CD14-positive monocyte (primary cell): ENCODE data around the gene BBS9. TPM values are rescaled to one million over a fixed set of nuclear protein-coding genes. Genes with fewer than 3 reads are reported as not detected.

Source experiments
- DNase-seq, 3 donors: peaks; one replicate each; pipeline ENCODE4 v3.0.0-alpha.2; 2011 to 2022
- H2AFZ ChIP-seq: 2 replicates; pipeline ENCODE4 v1.6.0; 2012; ENCODE audit warnings: mild to moderate bottlenecking, low read depth, low read length, inconsistent platforms; ENCODE audit not compliant: insufficient read depth, poor library complexity, severe bottlenecking
- H3K27ac ChIP-seq, 2 donors: 1 replicate in 1 of 2; 2 replicates in 1 of 2; pipeline ENCODE4 v1.5.1; 2012 to 2013; ENCODE audit warnings: low read length in 2 of 2, control low read depth in 1 of 2, inconsistent platforms in 1 of 2, low read depth in 1 of 2, mild to moderate bottlenecking in 1 of 2
- H3K27me3 ChIP-seq, 2 donors: one replicate each; pipeline versions ENCODE4 v1.6.0 to v1.6.1; 2011 to 2013; ENCODE audit warnings: low read length in 2 of 2; ENCODE audit not compliant: control insufficient read depth in 2 of 2, insufficient read depth in 2 of 2
- H3K36me3 ChIP-seq, 2 donors: replicated peaks in 1 of 2; 1 replicate in 1 of 2; 2 replicates in 1 of 2; pipeline versions ENCODE4 v1.5.1 to v1.6.1; 2012 to 2013; ENCODE audit warnings: low read length in 2 of 2, control low read depth in 1 of 2, inconsistent platforms in 1 of 2, mild to moderate bottlenecking in 1 of 2; ENCODE audit not compliant: insufficient read depth in 2 of 2, control insufficient read depth in 1 of 2
- H3K4me1 ChIP-seq, 2 donors: 1 replicate in 1 of 2; 2 replicates in 1 of 2; pipeline versions ENCODE4 v1.5.1 to v1.6.1; 2012 to 2013; ENCODE audit warnings: low read length in 2 of 2, control low read depth in 1 of 2, inconsistent platforms in 1 of 2, mild to moderate bottlenecking in 1 of 2, moderate library complexity in 1 of 2; ENCODE audit not compliant: insufficient read depth in 2 of 2, control insufficient read depth in 1 of 2
- H3K4me2 ChIP-seq: replicated peaks from 2 replicates; pipeline ENCODE3; 2012; ENCODE audit warnings: low read length, moderate library complexity, mild to moderate bottlenecking; ENCODE audit not compliant: poor library complexity, severe bottlenecking; ENCODE audit errors: extremely low read depth
- H3K4me3 ChIP-seq, 3 experiments: fragments of 200-600 bp in 1 of 3; sonication (generic) in 1 of 3; replicated peaks in 1 of 3; 1 replicate in 2 of 3; 2 replicates in 1 of 3; pipeline ENCODE4 v1.5.1; 2011 to 2013; ENCODE audit warnings: low read length in 3 of 3, mild to moderate bottlenecking in 3 of 3, control low read depth in 2 of 3, low read depth in 2 of 3, inconsistent platforms in 1 of 3, moderate library complexity in 1 of 3
- H3K79me2 ChIP-seq: 2 replicates; pipeline ENCODE4 v1.6.0; 2012; ENCODE audit warnings: mild to moderate bottlenecking, control low read depth, inconsistent platforms, low read length, moderate library complexity; ENCODE audit not compliant: insufficient read depth
- H3K9ac ChIP-seq: 2 replicates; pipeline ENCODE4 v1.6.0; 2017; ENCODE audit warnings: low read length, mild to moderate bottlenecking; ENCODE audit not compliant: insufficient read depth, poor library complexity, severe bottlenecking
- H3K9me3 ChIP-seq, 2 donors: replicated peaks in 1 of 2; 1 replicate in 1 of 2; 2 replicates in 1 of 2; pipeline versions ENCODE4 v1.5.1 to v1.6.1; 2012 to 2013; ENCODE audit warnings: low read length in 2 of 2, control low read depth in 1 of 2; ENCODE audit not compliant: control insufficient read depth in 1 of 2, insufficient read depth in 1 of 2
- H4K20me1 ChIP-seq: 2 replicates; pipeline ENCODE4 v1.6.0; 2012; ENCODE audit warnings: mild to moderate bottlenecking, low read length, control low read depth, moderate library complexity; ENCODE audit not compliant: insufficient read depth
- H3K27ac Mint-ChIP-seq, 7 donors: one replicate each; pipeline ENCODE4 v1.8.0; 2020; ENCODE audit warnings: mild to moderate bottlenecking in 7 of 7, mixed read lengths in 7 of 7, moderate library complexity in 6 of 7, inconsistent platforms in 2 of 7
- H3K27me3 Mint-ChIP-seq, 3 donors: one replicate each; pipeline ENCODE4 v1.8.0; 2021 to 2022; ENCODE audit warnings: low read depth in 3 of 3, mild to moderate bottlenecking in 3 of 3, mixed read lengths in 3 of 3, moderate library complexity in 3 of 3, inconsistent platforms in 1 of 3
- H3K36me3 Mint-ChIP-seq, 2 donors: one replicate each; pipeline ENCODE4 v1.8.0; 2020; ENCODE audit warnings: mixed read lengths in 2 of 2, inconsistent platforms in 1 of 2, mild to moderate bottlenecking in 1 of 2
- H3K4me1 Mint-ChIP-seq: one replicate; pipeline ENCODE4 v1.8.0; 2020; ENCODE audit warnings: mild to moderate bottlenecking, mixed read lengths
- H3K4me3 Mint-ChIP-seq, 2 donors: one replicate each; pipeline ENCODE4 v1.8.0; 2020; ENCODE audit warnings: mild to moderate bottlenecking in 2 of 2, mixed read lengths in 2 of 2, moderate library complexity in 1 of 2
- H3K9me3 Mint-ChIP-seq, 7 donors: one replicate each; pipeline ENCODE4 v1.8.0; 2020 to 2022; ENCODE audit warnings: mixed read lengths in 7 of 7, mild to moderate bottlenecking in 6 of 7, moderate library complexity in 6 of 7, inconsistent platforms in 2 of 7
- WGBS: methylation state at CpG from one replicate; pipeline ENCODE4 v1.1.5; 2013; ENCODE audit warnings: missing lambda C conversion rate; ENCODE audit not compliant: insufficient coverage; 5-methylcytosine and 5-hydroxymethylcytosine counted together
- intact Hi-C, 2 donors: fragments of 100-400 bp; cut with micrococcal nuclease; formaldehyde crosslinking; loops; one replicate each; pipeline versions ENCODE4 v1.15.0 to v1.15.1; 2023
- polyA plus RNA-seq, 3 donors: library from polyadenylated mRNA; depleted of rRNA in 1 of 3; unstranded in 2 of 3; stranded (reverse) in 1 of 3; fragments of 300-500 nt in 2 of 3; fragments of >200 nt in 1 of 3; fragmentation: Illumina TruSeq in 2 of 3; gene quantifications; 1 replicate in 2 of 3; 2 replicates in 1 of 3; pipeline ENCODE4 v1.2.3, GENCODE V29; 2012 to 2021
- small RNA-seq: library from RNA; depleted of rRNA; stranded (forward); fragments of <200 nt; gene quantifications from one replicate; pipeline ENCODE3, GENCODE V24; 2012; ENCODE audit warnings: low read depth; ENCODE audit not compliant: insufficient read length
- TF ChIP-seq, protein P1 (sequence below): fragments of 200-600 bp; IDR thresholded peaks from one replicate; pipeline ENCODE4 v1.8.0; 2022; ENCODE audit warnings: antibody characterized with exemption, mild to moderate bottlenecking

Gene BBS9
- polyA plus RNA-seq, 3 donors: 4.9 to 7.5 (median 6.8) TPM

DNA sequence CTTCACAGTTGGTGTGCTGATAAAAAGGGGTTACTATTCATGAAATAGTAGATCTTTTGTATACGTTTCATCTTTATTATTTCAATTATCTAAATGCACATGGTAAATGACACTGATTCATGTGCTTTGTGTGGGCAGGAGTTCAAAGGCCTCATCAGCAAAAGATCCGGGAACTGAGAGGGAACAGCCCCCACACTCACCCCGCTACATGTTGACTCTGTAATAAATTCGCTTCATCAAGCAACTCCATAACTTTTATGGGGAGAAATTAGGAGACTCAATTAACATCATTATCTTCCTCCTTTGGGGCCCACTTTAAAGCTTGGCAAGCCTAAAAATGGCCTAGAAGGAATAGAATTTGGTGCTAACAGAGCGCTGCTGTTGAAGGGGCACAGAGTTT is 525.3 kb downstream of the BBS9 start:
- no peaks in the 10 kb centered on the region for H3K4me1 Mint-ChIP-seq
- Histone ChIP-seq H3K4me1 (no peaks in the 10 kb centered on the region), H2AFZ (no peak overlapping the region), H3K79me2 (no peaks in the 10 kb centered on the region), H3K36me3 (no peaks in the 10 kb centered on the region), H3K27me3 (no peaks in the 10 kb centered on the region), H3K27ac (no peak overlapping the region), H3K4me2 (no peak overlapping the region), H3K9me3 (no peaks in the 10 kb centered on the region), H3K9ac (no peak overlapping the region), H4K20me1 (no peaks in the 10 kb centered on the region), H3K4me3 (no peak overlapping the region)
- H3K27me3 Mint-ChIP-seq: peaks cover 0 to 1% (median 1%) of the 10 kb centered on the region in 3 donors
- H3K9me3 Mint-ChIP-seq: peaks cover 0 to 5% (median 0%) of the 10 kb centered on the region in 7 donors
- TF ChIP-seq, protein P1, sequence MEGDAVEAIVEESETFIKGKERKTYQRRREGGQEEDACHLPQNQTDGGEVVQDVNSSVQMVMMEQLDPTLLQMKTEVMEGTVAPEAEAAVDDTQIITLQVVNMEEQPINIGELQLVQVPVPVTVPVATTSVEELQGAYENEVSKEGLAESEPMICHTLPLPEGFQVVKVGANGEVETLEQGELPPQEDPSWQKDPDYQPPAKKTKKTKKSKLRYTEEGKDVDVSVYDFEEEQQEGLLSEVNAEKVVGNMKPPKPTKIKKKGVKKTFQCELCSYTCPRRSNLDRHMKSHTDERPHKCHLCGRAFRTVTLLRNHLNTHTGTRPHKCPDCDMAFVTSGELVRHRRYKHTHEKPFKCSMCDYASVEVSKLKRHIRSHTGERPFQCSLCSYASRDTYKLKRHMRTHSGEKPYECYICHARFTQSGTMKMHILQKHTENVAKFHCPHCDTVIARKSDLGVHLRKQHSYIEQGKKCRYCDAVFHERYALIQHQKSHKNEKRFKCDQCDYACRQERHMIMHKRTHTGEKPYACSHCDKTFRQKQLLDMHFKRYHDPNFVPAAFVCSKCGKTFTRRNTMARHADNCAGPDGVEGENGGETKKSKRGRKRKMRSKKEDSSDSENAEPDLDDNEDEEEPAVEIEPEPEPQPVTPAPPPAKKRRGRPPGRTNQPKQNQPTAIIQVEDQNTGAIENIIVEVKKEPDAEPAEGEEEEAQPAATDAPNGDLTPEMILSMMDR: no peak
- no peak overlapping the region for H3K27ac Mint-ChIP-seq
- no peak for DNase-seq
- 100% methylated on average over 1 of the region's 5 CpGs for WGBS
- intact Hi-C loops: no loop called here
- no peaks in the 10 kb centered on the region for H3K36me3 Mint-ChIP-seq
- H3K4me3 Mint-ChIP-seq: no peak overlapping the region

Small RNA genes lying within 50 kb of the gene (small RNA-seq; reads per million reads assigned to genes)
- not detected for gene AC007312.1
- gene AC074338.1: not detected
- 0.71 reads per million for gene RNA5SP229

Other genes starting within 250 kb of the BBS9 start
- 10 to 100 TPM; 23.7 to 48.4 (median 33.9) TPM for gene KBTBD2, start 237.8 kb upstream of the BBS9 start, polyA plus RNA-seq
- gene FKBP9, start 172.1 kb upstream of the BBS9 start, polyA plus RNA-seq: 1 to 10 TPM; 2.9 to 5.6 (median 4.2) TPM
- 10 to 100 TPM; 19.4 to 37.7 (median 29.5) TPM for gene NT5C3A, start 66.8 kb upstream of the BBS9 start, polyA plus RNA-seq
- gene RP9, start 20.2 kb upstream of the BBS9 start, polyA plus RNA-seq: 10 to 100 TPM in 1 of 3 donors, 1 to 10 TPM in 2; 6.5 to 12.7 (median 8.7) TPM